Trophoblast cell (in vitro differentiated cells and primary cell): ENCODE results near the gene ACAD10.

ENCODE experiments used
- DNase-seq, 2 donors: peaks; one replicate each; pipeline ENCODE4 v3.0.0-alpha.2; 2016
- H2AFZ ChIP-seq: 2 replicates; pipeline ENCODE4 v1.6.1; 2013; ENCODE audit warnings: low read length, moderate library complexity, mild to moderate bottlenecking; ENCODE audit not compliant: insufficient read depth, poor library complexity
- H2AK5ac ChIP-seq: 2 replicates; pipeline ENCODE4 v1.6.1; 2013; ENCODE audit warnings: mild to moderate bottlenecking, low read length
- H2BK120ac ChIP-seq: 2 replicates; pipeline ENCODE4 v1.6.1; 2013; ENCODE audit warnings: low read length, mild to moderate bottlenecking, moderate library complexity; ENCODE audit not compliant: insufficient read depth, poor library complexity
- H2BK12ac ChIP-seq: 2 replicates; pipeline ENCODE4 v1.6.1; 2013; ENCODE audit warnings: mild to moderate bottlenecking, low read length, moderate library complexity
- H2BK5ac ChIP-seq: 2 replicates; pipeline ENCODE4 v1.6.1; 2013; ENCODE audit warnings: low read length, low read depth, moderate library complexity, mild to moderate bottlenecking; ENCODE audit not compliant: poor library complexity
- H3K14ac ChIP-seq: 2 replicates; pipeline ENCODE4 v1.6.1; 2013; ENCODE audit warnings: mild to moderate bottlenecking, low read length
- H3K18ac ChIP-seq: 2 replicates; pipeline ENCODE4 v1.6.1; 2013; ENCODE audit warnings: mild to moderate bottlenecking, low read length
- H3K23ac ChIP-seq: 2 replicates; pipeline ENCODE4 v1.6.1; 2013; ENCODE audit warnings: low read length
- H3K27ac ChIP-seq: 2 replicates; pipeline ENCODE4 v1.5.1; 2013; ENCODE audit warnings: low read depth, mild to moderate bottlenecking, inconsistent platforms, low read length, moderate library complexity
- H3K27me3 ChIP-seq: 2 replicates; pipeline ENCODE4 v1.6.1; 2013; ENCODE audit warnings: inconsistent platforms, mild to moderate bottlenecking, low read length, moderate library complexity; ENCODE audit not compliant: insufficient read depth
- H3K36me3 ChIP-seq, 2 experiments: 1 replicate in 1 of 2; 2 replicates in 1 of 2; pipeline ENCODE4 v1.6.1; 2013; ENCODE audit warnings: low read length in 2 of 2, mild to moderate bottlenecking in 2 of 2, moderate library complexity in 1 of 2; ENCODE audit not compliant: insufficient read depth in 2 of 2, control insufficient read depth in 1 of 2
- H3K4ac ChIP-seq: 2 replicates; pipeline ENCODE4 v1.6.1; 2013; ENCODE audit warnings: low read depth, mild to moderate bottlenecking, low read length, moderate library complexity
- H3K4me1 ChIP-seq, 2 experiments: 1 replicate in 1 of 2; 2 replicates in 1 of 2; pipeline ENCODE4 v1.6.1; 2013; ENCODE audit warnings: low read length in 2 of 2, mild to moderate bottlenecking in 2 of 2, moderate library complexity in 1 of 2; ENCODE audit not compliant: insufficient read depth in 2 of 2, control insufficient read depth in 1 of 2
- H3K4me2 ChIP-seq: 2 replicates; pipeline ENCODE4 v1.6.1; 2013; ENCODE audit warnings: inconsistent platforms, mild to moderate bottlenecking, low read length, moderate library complexity
- H3K4me3 ChIP-seq: 2 replicates; pipeline ENCODE4 v1.5.1; 2013; ENCODE audit warnings: mild to moderate bottlenecking, low read depth, low read length, inconsistent platforms
- H3K79me1 ChIP-seq: one replicate; pipeline ENCODE4 v1.6.1; 2013; ENCODE audit warnings: low read length
- H3K79me2 ChIP-seq: 2 replicates; pipeline ENCODE4 v1.6.1; 2013; ENCODE audit warnings: low read length, mild to moderate bottlenecking; ENCODE audit not compliant: control insufficient read depth, insufficient read depth, poor library complexity
- H3K9ac ChIP-seq: 2 replicates; pipeline ENCODE4 v1.6.1; 2013; ENCODE audit warnings: mild to moderate bottlenecking, low read length
- H3K9me3 ChIP-seq: 2 replicates; pipeline ENCODE4 v1.6.1; 2013; ENCODE audit warnings: low read depth, mild to moderate bottlenecking, control low read depth, inconsistent platforms, low read length; ENCODE audit not compliant: insufficient read depth
- H4K12ac ChIP-seq: 2 replicates; pipeline ENCODE4 v1.6.1; 2013; ENCODE audit warnings: low read depth, mild to moderate bottlenecking, low read length, moderate library complexity
- H4K8ac ChIP-seq: 2 replicates; pipeline ENCODE4 v1.6.1; 2013; ENCODE audit warnings: low read depth, mild to moderate bottlenecking, low read length, moderate library complexity
- H4K91ac ChIP-seq: one replicate; pipeline ENCODE4 v1.6.1; 2013; ENCODE audit warnings: low read depth, mild to moderate bottlenecking, low read length, moderate library complexity
- WGBS: extraction: QIAGEN DNeasy Blood & Tissue Kit; methylation state at CpG from one replicate; pipeline ENCODE4 v1.1.7; 2013; ENCODE audit warnings: missing lambda C conversion rate; ENCODE audit not compliant: insufficient read length, insufficient coverage; ENCODE audit errors: extremely low coverage; 5-methylcytosine and 5-hydroxymethylcytosine counted together

The ACAD10 gene

GRCh38 chr12:111728795-111729194 is 42.9 kb downstream of the ACAD10 start:
- WGBS: no CpG with 5 or more reads among the region's 2 CpGs
- no peak overlapping the region for H4K8ac ChIP-seq

GRCh38 chr12:111730420-111730819 is 44.6 kb downstream of the ACAD10 start:
- Histone ChIP-seq H3K79me2 (no peaks in the 10 kb centered on the region), H3K27ac (no peak overlapping the region), H2BK12ac (no peak overlapping the region), H3K4me2 (no peak overlapping the region), H3K4me1 (no peaks in the 10 kb centered on the region), H4K91ac (no peak overlapping the region), H2BK5ac (no peak overlapping the region), H2BK120ac (no peak overlapping the region), H2AK5ac (no peak overlapping the region), H3K79me1 (no peaks in the 10 kb centered on the region), H4K12ac (no peak overlapping the region), H2AFZ (no peak overlapping the region), H3K18ac (no peak overlapping the region), H3K36me3 (peaks cover 3 to 18% of the 10 kb centered on the region in 2 experiments), H4K8ac (no peak overlapping the region), H3K9me3 (peaks cover 2% of the 10 kb centered on the region), H3K9ac (no peak overlapping the region), H3K4ac (no peak overlapping the region), H3K14ac (no peak overlapping the region), H3K4me3 (no peak overlapping the region), H3K23ac (no peak overlapping the region), H3K27me3 (no peaks in the 10 kb centered on the region)
- DNase-seq: no peak
- no CpG with 5 or more reads among the region's 9 CpGs for WGBS

More at GRCh38 chr12:111728795-111729194, 42.9 kb downstream of the ACAD10 start:
- H4K12ac ChIP-seq: no peak overlapping the region
- no peaks in the 10 kb centered on the region for H3K27me3 ChIP-seq
- DNase-seq: no peak
- no peak overlapping the region for H3K4ac ChIP-seq
- no peak overlapping the region for H4K91ac ChIP-seq
- no peaks in the 10 kb centered on the region for H3K79me1 ChIP-seq
- H3K4me3 ChIP-seq: no peak overlapping the region
- H3K9ac ChIP-seq: no peak overlapping the region
- H2AFZ ChIP-seq: no peak overlapping the region
- no peak overlapping the region for H2AK5ac ChIP-seq
- H2BK5ac ChIP-seq: no peak overlapping the region
- no peak overlapping the region for H3K4me2 ChIP-seq
- no peak overlapping the region for H2BK120ac ChIP-seq
- no peak overlapping the region for H2BK12ac ChIP-seq
- no peak overlapping the region for H3K23ac ChIP-seq
- no peak overlapping the region for H3K14ac ChIP-seq
- no peak overlapping the region for H3K18ac ChIP-seq
- no peaks in the 10 kb centered on the region for H3K9me3 ChIP-seq
- no peaks in the 10 kb centered on the region for H3K4me1 ChIP-seq
- H3K79me2 ChIP-seq: no peaks in the 10 kb centered on the region
- peaks cover 5 to 20% of the 10 kb centered on the region in 2 experiments for H3K36me3 ChIP-seq
- no peak overlapping the region for H3K27ac ChIP-seq

GRCh38 chr12:111732786-111733185 is 46.9 kb downstream of the ACAD10 start:
- Histone ChIP-seq H3K79me2 (no peaks in the 10 kb centered on the region), H3K4me2 (no peak overlapping the region), H3K23ac (no peak overlapping the region), H2AK5ac (no peak overlapping the region), H3K14ac (no peak overlapping the region), H3K79me1 (no peaks in the 10 kb centered on the region), H3K36me3 (peaks cover 9 to 20% of the 10 kb centered on the region in 2 experiments), H2BK12ac (no peak overlapping the region), H2AFZ (no peak overlapping the region), H3K27me3 (no peaks in the 10 kb centered on the region), H4K91ac (no peak overlapping the region), H3K18ac (no peak overlapping the region), H3K4me1 (no peaks in the 10 kb centered on the region), H3K4me3 (no peak overlapping the region), H3K27ac (no peak overlapping the region), H2BK120ac (no peak overlapping the region), H3K9ac (no peak overlapping the region), H2BK5ac (no peak overlapping the region), H4K8ac (no peak overlapping the region), H3K9me3 (peaks cover 2% of the 10 kb centered on the region), H3K4ac (no peak overlapping the region), H4K12ac (no peak overlapping the region)
- no CpG with 5 or more reads among the region's 4 CpGs for WGBS
- no peak for DNase-seq

GRCh38 chr12:111733340-111733915 is 47.6 kb downstream of the ACAD10 start:
- H3K14ac ChIP-seq: no peak overlapping the region
- no peak overlapping the region for H3K9ac ChIP-seq
- H2AK5ac ChIP-seq: no peak overlapping the region
- H2AFZ ChIP-seq: no peak overlapping the region
- H2BK5ac ChIP-seq: no peak overlapping the region
- no peak overlapping the region for H3K4me2 ChIP-seq
- H3K79me2 ChIP-seq: no peaks in the 10 kb centered on the region
- H4K8ac ChIP-seq: no peak overlapping the region
- H3K9me3 ChIP-seq: peaks cover 2% of the 10 kb centered on the region
- peaks cover 9 to 17% of the 10 kb centered on the region in 2 experiments for H3K36me3 ChIP-seq
- H3K4ac ChIP-seq: no peak overlapping the region
- H2BK12ac ChIP-seq: no peak overlapping the region
- no peak overlapping the region for H3K18ac ChIP-seq
- H2BK120ac ChIP-seq: no peak overlapping the region
- no peaks in the 10 kb centered on the region for H3K79me1 ChIP-seq
- WGBS: no CpG with 5 or more reads among the region's 8 CpGs
- DNase-seq: no peak
- no peak overlapping the region for H3K27ac ChIP-seq
- H3K23ac ChIP-seq: no peak overlapping the region
- H3K27me3 ChIP-seq: no peaks in the 10 kb centered on the region
- no peak overlapping the region for H4K12ac ChIP-seq
- H3K4me3 ChIP-seq: no peak overlapping the region
- no peak overlapping the region for H4K91ac ChIP-seq
- no peaks in the 10 kb centered on the region for H3K4me1 ChIP-seq
